Muscle of arm (tissue), 12 donors: Measurements from ENCODE around the gene TCP11L1. TPM values are rescaled to one million over a fixed set of nuclear protein-coding genes. Genes with fewer than 3 reads are reported as not detected.
A peak's percentile ranks its signal among the peaks of the same experiment; 100 is the strongest.
"Not testable (repeated sequence)": the region's sequence is repeated elsewhere in the genome, so short reads cannot be mapped to it uniquely, and the experiment has no call there.

Source experiments
- DNase-seq: peaks from one replicate; pipeline ENCODE4 v3.0.0-alpha.2; 2013
- polyA plus RNA-seq, 12 donors: library from polyadenylated mRNA; unstranded; fragments of 120-200 nt; gene quantifications; one replicate each; pipeline ENCODE4 v1.2.1, GENCODE V29; 2013; ENCODE audit not compliant: insufficient read length in 12 of 12

TCP11L1 gene
- polyA plus RNA-seq, 12 donors, result 8.8 to 21.1 (median 12.2) TPM; not detected in 1

DNA sequence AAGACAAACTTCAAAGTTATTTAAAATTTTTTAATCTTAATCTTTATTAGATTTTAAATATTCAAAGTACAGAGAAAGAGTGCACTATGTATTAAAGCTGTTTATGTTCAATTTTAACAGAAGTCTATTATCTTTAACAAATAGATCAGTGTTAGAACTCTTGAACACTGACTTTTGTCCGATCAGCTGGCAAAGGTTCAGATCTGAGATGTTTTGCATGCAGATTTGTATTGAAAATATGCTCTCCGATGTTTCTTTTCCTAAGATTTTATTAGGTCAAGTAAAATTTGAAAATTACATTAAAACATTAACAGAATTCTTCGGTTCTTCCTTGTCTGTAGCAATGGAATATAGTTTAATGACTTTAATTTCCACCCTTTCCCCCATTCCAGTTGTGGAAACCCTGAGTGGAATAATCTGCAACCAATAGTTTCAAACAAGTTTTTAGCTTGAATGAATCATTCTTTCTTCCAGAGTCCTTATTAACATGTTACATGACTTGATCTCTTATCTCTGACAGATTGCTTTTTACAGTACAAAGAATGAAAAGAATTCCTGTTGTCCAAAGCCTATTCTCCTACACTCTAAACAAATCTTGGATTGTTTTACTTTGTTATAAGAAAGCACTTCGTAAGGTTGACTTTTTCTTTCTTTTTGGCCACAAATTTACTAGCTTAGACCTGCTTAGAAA is 11.4 kb upstream of the TCP11L1 start:
- no peak for DNase-seq

DNA sequence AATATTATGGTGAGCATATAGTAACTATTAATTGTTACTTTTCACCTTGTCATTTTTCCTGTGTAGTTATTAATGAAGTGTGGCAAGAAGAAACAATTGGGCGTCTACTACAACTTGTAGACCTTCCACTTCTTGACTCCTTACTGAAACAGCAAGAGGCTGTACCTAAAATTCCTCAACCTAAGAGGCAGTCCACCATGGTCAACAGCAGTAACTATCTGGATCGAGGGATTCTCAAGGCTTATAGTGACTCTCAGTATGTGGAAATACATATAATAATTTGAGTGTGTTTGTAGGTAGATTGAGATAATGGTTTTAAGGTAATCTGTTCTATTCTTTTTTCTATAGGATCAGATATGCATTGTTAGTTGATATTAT is 10.8 kb upstream of the TCP11L1 start:
- DNase-seq, result no peak

GRCh38 chr11:33029218-33029617 is 10.2 kb upstream of the TCP11L1 start:
- DNase-seq, result not testable (repeated sequence)

DNA sequence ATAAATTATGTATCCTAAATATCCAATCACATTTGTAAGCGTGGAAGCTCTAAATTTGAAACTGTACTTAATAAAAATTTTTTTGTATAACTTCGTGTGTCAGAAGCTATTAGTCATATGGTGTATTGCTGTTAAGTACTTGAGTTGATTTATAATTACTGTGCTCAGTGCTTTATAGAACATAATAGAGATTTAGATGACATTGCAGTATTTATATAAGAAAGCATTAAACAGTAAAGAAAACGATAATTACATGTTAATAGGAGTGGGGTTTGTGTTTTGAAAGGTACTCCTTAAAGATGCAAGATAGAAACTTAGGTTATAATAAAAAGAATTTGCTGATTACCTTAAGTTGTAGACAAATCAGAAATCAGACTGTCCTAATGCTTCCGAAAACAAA is 5.9 kb upstream of the TCP11L1 start:
- DNase-seq, result no peak

DNA sequence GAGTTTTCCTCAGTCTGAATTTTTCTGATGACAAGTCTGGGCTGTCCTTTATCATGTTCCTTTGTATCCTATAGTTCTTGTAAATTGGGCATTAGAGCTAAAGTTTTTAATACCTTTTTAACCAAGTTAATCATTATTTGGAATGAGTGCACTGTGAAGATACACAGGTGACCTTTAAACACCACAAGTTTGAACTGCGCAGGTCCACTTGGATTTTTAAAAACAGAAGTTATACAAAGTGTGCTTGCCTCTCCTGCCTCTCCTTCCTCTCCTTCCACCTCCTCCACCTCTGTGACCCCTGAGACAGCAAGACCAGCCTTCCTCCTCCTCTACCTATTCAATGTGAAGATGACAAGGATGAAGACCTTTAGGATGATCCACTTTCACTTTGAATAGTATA is 4.4 kb upstream of the TCP11L1 start:
- no peak for DNase-seq

- DNase-seq, result peak; percentile 30
These were observed 875 bp downstream of the TCP11L1 start for GRCh38 chr11:33040033-33040861.

DNA sequence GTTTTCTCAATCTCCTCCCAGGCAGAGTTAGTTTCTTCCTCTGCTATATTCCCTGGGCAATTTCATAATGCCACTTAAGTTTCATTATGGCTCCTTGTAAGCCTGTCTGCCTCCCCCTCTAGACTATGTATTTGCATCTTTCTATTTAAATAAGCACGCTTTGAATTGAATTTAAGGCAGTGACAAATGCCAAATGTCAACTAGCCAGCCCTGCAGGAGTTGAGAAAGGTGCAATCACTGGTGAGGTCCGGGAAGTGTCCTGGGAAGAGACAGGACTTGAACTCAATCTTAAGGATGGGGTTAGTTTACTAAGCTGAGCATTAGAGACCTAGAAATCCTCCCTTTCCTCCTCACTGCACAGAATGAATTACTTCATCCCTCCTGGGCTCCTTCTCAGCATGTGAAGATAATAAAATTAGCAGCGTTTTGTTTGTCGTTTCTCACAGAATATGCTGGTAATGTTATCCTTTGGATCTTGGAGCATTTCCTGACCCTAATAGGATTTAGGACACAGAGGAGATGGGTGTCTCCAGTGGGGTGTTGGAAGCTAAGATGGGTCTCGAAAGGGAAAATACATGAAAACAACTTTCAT is 1.6 kb downstream of the TCP11L1 start:
- DNase-seq, result no peak

GRCh38 chr11:33043221-33043830 is 4.0 kb downstream of the TCP11L1 start:
- DNase-seq, result no peak

DNA sequence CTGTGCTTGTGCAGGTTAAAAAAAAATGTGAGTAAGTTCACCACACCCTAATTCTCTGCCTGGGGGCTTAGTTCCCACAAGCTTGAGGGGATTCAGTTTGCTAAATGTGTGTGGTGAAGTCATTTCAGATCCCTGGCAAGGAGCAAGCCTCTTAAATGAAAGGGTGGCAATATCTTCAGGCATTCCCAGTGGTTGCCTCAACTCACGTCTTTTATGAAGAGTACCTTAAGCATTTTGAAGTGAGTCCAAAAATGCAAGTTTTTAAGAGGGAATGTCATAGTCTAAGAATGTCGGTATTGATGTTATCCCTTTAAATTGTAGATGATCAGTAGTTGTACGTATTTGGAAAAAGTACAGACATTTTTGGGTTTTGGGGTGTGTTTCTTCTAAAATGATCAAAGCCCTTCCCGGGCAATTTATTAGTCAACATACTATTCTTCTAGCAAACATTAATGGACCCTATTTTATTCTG is 4.9 kb downstream of the TCP11L1 start:
- DNase-seq, result no peak

GRCh38 chr11:33045551-33046255 is 6.3 kb downstream of the TCP11L1 start:
- DNase-seq, result no peak

- DNase-seq, result not testable (repeated sequence)
These were observed 9.3 kb downstream of the TCP11L1 start for GRCh38 chr11:33048701-33049100.

- not testable (repeated sequence) for DNase-seq
These were observed 10.4 kb downstream of the TCP11L1 start for GRCh38 chr11:33049565-33050408.

GRCh38 chr11:33052231-33052630 is 12.9 kb downstream of the TCP11L1 start:
- no peak for DNase-seq

- DNase-seq, result no peak
These were observed 16.0 kb downstream of the TCP11L1 start for GRCh38 chr11:33055375-33055774.

GRCh38 chr11:33057284-33057683 is 17.9 kb downstream of the TCP11L1 start:
- DNase-seq, result no peak

DNA sequence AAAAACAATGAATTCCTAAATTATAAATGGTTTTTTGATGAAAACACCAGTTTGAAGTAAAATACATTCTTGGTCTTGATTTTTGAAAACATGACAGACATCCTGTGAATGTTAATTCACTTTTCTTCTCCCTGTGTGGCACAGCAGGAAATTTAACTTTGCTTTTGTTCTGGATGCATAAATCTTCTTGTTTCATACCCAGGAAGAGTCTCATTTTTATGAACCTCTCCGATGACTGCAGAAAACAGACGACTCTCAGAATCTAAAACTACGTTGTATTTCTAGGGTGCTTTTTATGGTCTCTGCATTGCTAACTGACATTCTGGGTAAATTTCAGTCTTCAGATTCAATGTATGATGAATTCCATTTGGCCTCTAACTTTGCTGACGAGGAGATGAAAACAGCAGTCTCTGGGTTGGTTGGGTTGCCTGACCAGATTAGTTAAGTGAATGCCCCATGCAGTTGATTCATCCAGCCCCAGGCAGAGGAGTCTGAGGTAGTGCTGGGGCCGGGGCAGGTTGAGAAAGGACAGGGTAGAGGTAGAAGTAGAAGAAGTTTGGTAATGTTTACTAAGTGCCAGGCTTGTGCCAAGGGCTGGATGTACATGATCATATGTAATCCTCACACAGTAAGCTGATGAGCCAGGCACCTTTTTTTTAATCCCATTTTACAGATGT is 20.1 kb downstream of the TCP11L1 start:
- DNase-seq, result no peak

DNA sequence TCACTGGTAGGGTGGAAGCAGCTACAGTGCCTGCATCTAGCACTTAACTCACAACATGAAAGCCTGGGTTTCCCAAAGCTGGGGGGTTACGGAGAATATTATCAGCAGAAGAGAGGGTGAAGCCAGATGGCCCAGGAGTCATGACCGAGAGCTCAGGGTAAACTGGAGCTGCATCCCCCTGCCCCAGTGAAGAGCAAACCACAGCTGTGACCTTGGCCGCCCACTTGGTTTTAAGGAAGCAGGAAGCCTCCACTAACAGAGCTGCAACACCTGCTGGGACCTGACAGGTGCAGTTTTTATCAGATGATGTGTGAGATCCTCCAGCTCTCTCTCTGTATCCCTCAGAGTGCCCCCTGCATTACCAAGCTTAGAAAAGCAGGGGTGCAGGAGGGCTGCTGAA is 20.9 kb downstream of the TCP11L1 start:
- DNase-seq, result no peak

DNA sequence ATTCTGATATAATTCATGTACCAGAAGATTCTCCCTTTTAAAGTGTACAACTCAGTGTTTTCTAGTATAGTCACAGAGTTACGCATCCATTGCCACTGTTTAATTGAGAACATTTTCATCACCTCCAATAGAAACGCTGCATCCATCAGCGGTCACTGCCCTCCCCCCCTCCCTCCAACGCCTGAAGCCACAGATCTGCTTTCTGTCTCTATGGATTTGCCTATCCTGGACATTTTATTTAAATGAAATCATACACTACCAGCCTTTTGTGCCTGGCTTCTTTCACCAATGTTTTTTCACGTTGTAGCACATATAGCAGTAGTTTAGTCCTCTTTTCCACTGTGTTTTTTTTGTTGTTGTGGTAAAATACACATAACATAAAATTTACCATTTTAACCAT is 22.8 kb downstream of the TCP11L1 start:
- no peak for DNase-seq

DNA sequence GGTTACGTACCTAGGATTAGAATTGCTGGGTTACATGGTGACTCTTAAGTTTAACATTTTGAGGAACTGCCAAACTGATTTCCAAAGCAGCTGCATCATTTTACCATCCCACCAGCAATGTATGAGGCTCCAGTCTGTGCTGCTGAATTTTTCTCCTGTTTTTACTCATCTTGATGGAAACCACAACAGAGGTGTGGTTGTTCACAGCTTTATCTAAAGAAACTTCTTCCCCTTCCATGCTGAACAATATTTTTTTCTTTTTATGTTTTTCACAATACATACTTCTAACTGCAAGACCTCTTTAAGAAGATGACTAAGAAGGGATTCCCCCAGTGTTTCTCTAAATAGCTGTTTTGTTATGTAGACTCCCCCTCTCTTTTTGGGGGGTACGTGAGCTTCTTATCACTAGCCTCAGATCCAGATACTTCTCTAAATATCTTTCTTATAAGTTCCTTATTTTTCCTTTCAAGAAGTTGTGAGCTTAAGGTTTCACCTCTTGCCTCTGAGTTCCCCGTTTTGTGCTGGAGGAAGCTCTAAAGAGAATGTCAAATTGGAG is 24.0 kb downstream of the TCP11L1 start:
- no peak for DNase-seq
